DND-41 (cell line): ENCODE data around the gene DUSP10.
A peak's percentile ranks its signal among the peaks of the same experiment; 100 is the strongest.

Source experiments
- ATAC-seq: fragments of 200-7000 bp; cut with Tn5 transposase; 3 replicates; pipeline ENCODE4 v1.9.1; 2021; ENCODE audit warnings: low read depth; ENCODE audit not compliant: insufficient read depth
- DNase-seq: peaks from one replicate; pipeline ENCODE4 v3.0.0-alpha.2; 2020
- H2AFZ ChIP-seq: 2 replicates; pipeline ENCODE4 v1.6.0; 2012; ENCODE audit warnings: low read depth, low read length
- H3K27ac ChIP-seq: 2 replicates; pipeline ENCODE4 v1.5.1; 2012; ENCODE audit warnings: low read length, inconsistent platforms
- H3K27me3 ChIP-seq: fragments of 200-600 bp; sonication (generic); 2 replicates; pipeline ENCODE4 v1.6.0; 2012; ENCODE audit warnings: low read length, mild to moderate bottlenecking, inconsistent platforms; ENCODE audit not compliant: insufficient read depth, poor library complexity
- H3K36me3 ChIP-seq: 2 replicates; pipeline ENCODE4 v1.5.1; 2012; ENCODE audit warnings: low read length, inconsistent platforms; ENCODE audit not compliant: insufficient read depth
- H3K4me1 ChIP-seq: 2 replicates; pipeline ENCODE4 v1.5.1; 2012; ENCODE audit warnings: mild to moderate bottlenecking, low read length; ENCODE audit not compliant: insufficient read depth
- H3K4me2 ChIP-seq: 2 replicates; pipeline ENCODE4 v1.6.0; 2012; ENCODE audit warnings: mild to moderate bottlenecking, moderate library complexity, low read length, inconsistent platforms; ENCODE audit not compliant: insufficient read depth
- H3K4me3 ChIP-seq, 2 experiments: fragments of 200-600 bp in 1 of 2; shearing (Covaris generic) in 1 of 2; 2 replicates each; pipeline ENCODE4 v1.5.1; 2012 to 2016; ENCODE audit warnings: inconsistent platforms in 2 of 2, low read length in 2 of 2, mild to moderate bottlenecking in 2 of 2, low read depth in 1 of 2, moderate library complexity in 1 of 2
- H3K79me2 ChIP-seq: 2 replicates; pipeline ENCODE4 v1.6.0; 2012; ENCODE audit warnings: low read length, inconsistent platforms; ENCODE audit not compliant: insufficient read depth
- H3K9ac ChIP-seq: 2 replicates; pipeline ENCODE4 v1.6.0; 2012; ENCODE audit warnings: low read depth, mild to moderate bottlenecking, inconsistent platforms, low read length, moderate library complexity
- H3K9me3 ChIP-seq: 2 replicates; pipeline ENCODE4 v1.5.1; 2012; ENCODE audit warnings: low read length, moderate library complexity, mild to moderate bottlenecking, inconsistent platforms; ENCODE audit not compliant: insufficient read depth, severe bottlenecking
- H4K20me1 ChIP-seq: 2 replicates; pipeline ENCODE4 v1.6.0; 2012; ENCODE audit warnings: low read length; ENCODE audit not compliant: insufficient read depth
- EZH2 ChIP-seq: IDR thresholded peaks from 3 replicates; pipeline ENCODE4 v1.6.1; 2012; ENCODE audit warnings: borderline replicate concordance, low read depth, mild to moderate bottlenecking, moderate library complexity, low read length, inconsistent platforms; ENCODE audit not compliant: severe bottlenecking
- TF ChIP-seq, protein P1 (sequence below): IDR thresholded peaks from 2 replicates; pipeline ENCODE4 v1.5.1; 2012; ENCODE audit warnings: borderline replicate concordance, low read length, moderate library complexity, mild to moderate bottlenecking; ENCODE audit not compliant: poor library complexity, severe bottlenecking; ENCODE audit errors: extremely low read depth

The DUSP10 gene

DNA sequence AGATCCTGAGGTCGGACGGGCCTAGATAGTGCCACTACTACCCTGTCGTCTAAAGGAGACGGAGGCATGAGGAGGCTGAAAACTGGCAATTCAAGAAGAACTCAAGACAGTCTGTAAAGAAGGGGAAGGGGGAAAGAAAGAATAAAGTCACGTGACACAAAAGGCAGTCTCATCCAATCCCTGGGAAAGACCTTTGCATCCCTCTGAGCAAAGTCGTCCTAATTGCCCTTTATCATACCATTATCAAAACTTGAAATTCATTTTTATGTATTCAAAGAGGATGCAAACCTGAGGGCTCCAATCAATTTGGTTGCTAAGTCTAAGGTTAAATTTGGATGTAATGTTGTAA, 2.2 kb downstream of the DUSP10 start:
- Histone ChIP-seq H3K4me3 (no peak overlapping the region; a peak in 1 of 4 replicates), H3K4me2 (peak overlapping the region; percentile 94; the same call in 1 of the 2 replicates), H3K36me3 (peaks cover 4% of the 10 kb centered on the region; the same call in 1 of the 2 replicates), H3K9ac (no peak overlapping the region), H2AFZ (no peak overlapping the region), H3K9me3 (no peaks in the 10 kb centered on the region), H3K79me2 (peaks cover 14% of the 10 kb centered on the region), H3K27me3 (no peaks in the 10 kb centered on the region), H4K20me1 (peaks cover 4% of the 10 kb centered on the region; the same call in 1 of the 2 replicates), H3K4me1 (peaks cover 44% of the 10 kb centered on the region), H3K27ac (no peak overlapping the region)
- TF ChIP-seq EZH2: no peak
- TF ChIP-seq, protein P1, sequence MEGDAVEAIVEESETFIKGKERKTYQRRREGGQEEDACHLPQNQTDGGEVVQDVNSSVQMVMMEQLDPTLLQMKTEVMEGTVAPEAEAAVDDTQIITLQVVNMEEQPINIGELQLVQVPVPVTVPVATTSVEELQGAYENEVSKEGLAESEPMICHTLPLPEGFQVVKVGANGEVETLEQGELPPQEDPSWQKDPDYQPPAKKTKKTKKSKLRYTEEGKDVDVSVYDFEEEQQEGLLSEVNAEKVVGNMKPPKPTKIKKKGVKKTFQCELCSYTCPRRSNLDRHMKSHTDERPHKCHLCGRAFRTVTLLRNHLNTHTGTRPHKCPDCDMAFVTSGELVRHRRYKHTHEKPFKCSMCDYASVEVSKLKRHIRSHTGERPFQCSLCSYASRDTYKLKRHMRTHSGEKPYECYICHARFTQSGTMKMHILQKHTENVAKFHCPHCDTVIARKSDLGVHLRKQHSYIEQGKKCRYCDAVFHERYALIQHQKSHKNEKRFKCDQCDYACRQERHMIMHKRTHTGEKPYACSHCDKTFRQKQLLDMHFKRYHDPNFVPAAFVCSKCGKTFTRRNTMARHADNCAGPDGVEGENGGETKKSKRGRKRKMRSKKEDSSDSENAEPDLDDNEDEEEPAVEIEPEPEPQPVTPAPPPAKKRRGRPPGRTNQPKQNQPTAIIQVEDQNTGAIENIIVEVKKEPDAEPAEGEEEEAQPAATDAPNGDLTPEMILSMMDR: no peak
- no peak for DNase-seq
- no peak for ATAC-seq

DNA sequence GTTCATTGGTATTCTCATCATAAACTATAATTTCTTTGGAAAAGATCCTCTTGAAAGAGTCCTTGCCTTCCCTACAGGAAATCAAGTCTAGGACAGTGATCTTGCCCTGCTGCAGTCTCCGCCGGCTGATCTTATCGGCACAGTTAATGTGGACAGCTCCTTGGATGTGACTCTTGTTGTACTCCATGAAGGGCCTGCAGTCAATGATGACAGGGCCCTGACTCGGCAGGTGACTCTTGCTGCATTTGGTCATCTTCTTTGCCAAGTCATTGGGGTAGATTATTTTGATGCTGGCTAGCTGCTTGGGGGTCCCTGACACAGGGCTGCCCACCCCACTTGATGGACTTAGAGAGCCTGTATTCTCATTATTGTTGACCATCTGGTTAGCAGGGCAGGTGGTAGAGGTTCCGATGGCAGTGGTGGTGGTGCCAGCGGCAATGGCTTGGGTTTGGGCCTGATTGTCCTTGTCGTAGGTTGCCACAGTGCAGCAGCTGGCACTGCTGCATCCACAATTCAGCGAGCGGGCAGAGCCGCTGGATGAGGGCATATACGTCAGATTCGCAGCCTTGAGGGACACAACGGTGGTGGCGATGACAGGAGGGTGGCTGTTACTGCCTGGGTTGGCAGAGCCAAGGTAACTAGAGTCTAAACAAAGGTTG, 2.7 kb downstream of the DUSP10 start:
- Histone ChIP-seq H2AFZ (no peak overlapping the region), H3K9me3 (no peaks in the 10 kb centered on the region), H3K79me2 (peaks cover 14% of the 10 kb centered on the region), H3K36me3 (peaks cover 4% of the 10 kb centered on the region; the same call in 1 of the 2 replicates), H3K9ac (no peak overlapping the region), H3K4me1 (peaks cover 44% of the 10 kb centered on the region), H3K4me3 (no peak overlapping the region), H3K4me2 (0 out of 2 replicates have a peak overlapping the region, but pooled peaks have one; percentile 94), H3K27ac (no peak overlapping the region), H3K27me3 (no peaks in the 10 kb centered on the region), H4K20me1 (peaks cover 4% of the 10 kb centered on the region; the same call in 1 of the 2 replicates)
- ATAC-seq (no peak), DNase-seq (no peak)
- no peak for TF ChIP-seq EZH2
- TF ChIP-seq, protein P1: no peak

GRCh38 chr1:221736714-221737113, 5.2 kb downstream of the DUSP10 start:
- Histone ChIP-seq H3K27me3 (no peaks in the 10 kb centered on the region), H3K9me3 (no peaks in the 10 kb centered on the region), H3K79me2 (peaks cover 14% of the 10 kb centered on the region), H3K4me2 (no peak overlapping the region; the same call in 1 of the 2 replicates), H3K4me1 (peaks cover 45% of the 10 kb centered on the region), H3K4me3 (no peak overlapping the region), H2AFZ (no peak overlapping the region), H4K20me1 (peaks cover 4% of the 10 kb centered on the region; the same call in 1 of the 2 replicates), H3K36me3 (peaks cover 4% of the 10 kb centered on the region; the same call in 1 of the 2 replicates), H3K27ac (no peak overlapping the region), H3K9ac (no peak overlapping the region)
- no peak for TF ChIP-seq EZH2
- TF ChIP-seq, protein P1: no peak
- ATAC-seq (no peak), DNase-seq (no peak)
